ENCODE results near the gene ASAP2. TPM values are rescaled to one million over a fixed set of nuclear protein-coding genes. Genes with fewer than 3 reads are reported as not detected.

Gene ASAP2
- total RNA-seq, 1 experiment from 2014 or later = not detected

DNA sequence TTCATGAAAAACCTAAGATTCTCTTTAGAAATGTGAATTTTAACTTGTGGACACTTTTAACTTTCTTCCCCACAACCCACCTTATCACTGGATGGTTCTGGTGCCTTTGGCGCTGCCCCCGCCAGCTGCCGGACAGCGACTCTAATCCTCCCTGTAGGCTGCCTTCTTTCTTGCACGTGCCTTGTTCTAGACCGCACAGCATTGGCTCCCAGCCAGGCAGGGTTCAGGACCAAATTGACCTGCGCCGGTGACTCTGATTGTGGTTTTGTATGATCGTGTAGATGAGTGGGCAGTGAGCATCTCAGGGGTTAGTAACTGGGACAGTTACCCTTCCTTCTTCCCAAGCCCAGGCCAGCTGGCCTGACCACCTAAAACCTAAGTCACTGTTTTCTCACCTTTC lies 106.8 kb downstream of the ASAP2 start:
- Histone ChIP-seq H3K36me3 (ENCODE audit: insufficient read depth, low read length) (no peaks in the 10 kb centered on the region), H3K4me2 (ENCODE audit: low read depth, low read length, poor library complexity, severe bottlenecking) (no peak overlapping the region), H4K20me1 (ENCODE audit: insufficient read depth, low read depth, low read length) (no peaks in the 10 kb centered on the region), H3K4me3 (ENCODE audit: low read length) (no peak overlapping the region), H3K9me2 (replicated peaks; ENCODE audit: insufficient read depth, low read length) (no peaks in the 10 kb centered on the region), H3K27me3 (ENCODE audit: low read length) (no peaks in the 10 kb centered on the region), H3K27ac (ENCODE audit: low read length) (no peak overlapping the region), H2AFZ (ENCODE audit: low read length) (no peak overlapping the region), H3K79me2 (ENCODE audit: low read length) (no peaks in the 10 kb centered on the region), H3K9ac (ENCODE audit: low read length) (no peak overlapping the region), H3K4me1 (ENCODE audit: low read length) (no peaks in the 10 kb centered on the region), H3K9me3 (ENCODE audit: low read length) (no peaks in the 10 kb centered on the region)
- DNase-seq = no peak

- DNase-seq = no peak
- H3K27ac ChIP-seq (ENCODE audit: low read length) = no peak overlapping the region
- no peaks in the 10 kb centered on the region for H3K9me2 ChIP-seq (replicated peaks; ENCODE audit: insufficient read depth, low read length)
- H3K4me3 ChIP-seq (ENCODE audit: low read length) = no peak overlapping the region
- no peak overlapping the region for H2AFZ ChIP-seq (ENCODE audit: low read length)
- no peak overlapping the region for H3K4me2 ChIP-seq (ENCODE audit: low read depth, low read length, poor library complexity, severe bottlenecking)
- no peaks in the 10 kb centered on the region for H3K27me3 ChIP-seq (ENCODE audit: low read length)
- H3K36me3 ChIP-seq (ENCODE audit: insufficient read depth, low read length) = no peaks in the 10 kb centered on the region
- no peaks in the 10 kb centered on the region for H3K9me3 ChIP-seq (ENCODE audit: low read length)
- no peaks in the 10 kb centered on the region for H3K79me2 ChIP-seq (ENCODE audit: low read length)
- no peak overlapping the region for H3K9ac ChIP-seq (ENCODE audit: low read length)
- H3K4me1 ChIP-seq (ENCODE audit: low read length) = no peaks in the 10 kb centered on the region
- H4K20me1 ChIP-seq (ENCODE audit: insufficient read depth, low read depth, low read length) = no peaks in the 10 kb centered on the region
These were observed 108.8 kb downstream of the ASAP2 start for GRCh38 chr2:9315280-9315847.

DNA sequence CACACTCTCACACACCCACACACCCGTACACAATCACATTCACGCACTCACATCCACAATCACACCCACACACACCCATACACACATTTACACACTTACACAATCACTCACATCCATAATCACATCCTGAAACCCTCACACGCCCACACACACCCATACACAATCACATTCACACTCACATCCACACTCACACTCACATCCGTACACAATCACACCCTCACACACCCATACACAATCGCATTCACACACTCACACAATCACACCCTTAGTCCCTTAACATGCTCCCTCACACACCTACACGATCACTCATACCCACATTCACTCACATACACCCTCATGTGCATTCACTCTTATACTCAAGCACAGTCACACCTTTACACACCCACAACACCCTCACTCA lies 110.9 kb downstream of the ASAP2 start:
- DNase-seq = no peak
- no peak overlapping the region for H3K27ac ChIP-seq (ENCODE audit: low read length)
- no peak overlapping the region for H3K4me2 ChIP-seq (ENCODE audit: low read depth, low read length, poor library complexity, severe bottlenecking)
- H4K20me1 ChIP-seq (ENCODE audit: insufficient read depth, low read depth, low read length) = no peaks in the 10 kb centered on the region
- no peaks in the 10 kb centered on the region for H3K27me3 ChIP-seq (ENCODE audit: low read length)
- no peak overlapping the region for H2AFZ ChIP-seq (ENCODE audit: low read length)
- H3K9me3 ChIP-seq (ENCODE audit: low read length) = no peaks in the 10 kb centered on the region
- no peaks in the 10 kb centered on the region for H3K9me2 ChIP-seq (replicated peaks; ENCODE audit: insufficient read depth, low read length)
- H3K4me1 ChIP-seq (ENCODE audit: low read length) = no peaks in the 10 kb centered on the region
- H3K36me3 ChIP-seq (ENCODE audit: insufficient read depth, low read length) = no peaks in the 10 kb centered on the region
- no peaks in the 10 kb centered on the region for H3K79me2 ChIP-seq (ENCODE audit: low read length)
- no peak overlapping the region for H3K9ac ChIP-seq (ENCODE audit: low read length)
- H3K4me3 ChIP-seq (ENCODE audit: low read length) = no peak overlapping the region

DNA sequence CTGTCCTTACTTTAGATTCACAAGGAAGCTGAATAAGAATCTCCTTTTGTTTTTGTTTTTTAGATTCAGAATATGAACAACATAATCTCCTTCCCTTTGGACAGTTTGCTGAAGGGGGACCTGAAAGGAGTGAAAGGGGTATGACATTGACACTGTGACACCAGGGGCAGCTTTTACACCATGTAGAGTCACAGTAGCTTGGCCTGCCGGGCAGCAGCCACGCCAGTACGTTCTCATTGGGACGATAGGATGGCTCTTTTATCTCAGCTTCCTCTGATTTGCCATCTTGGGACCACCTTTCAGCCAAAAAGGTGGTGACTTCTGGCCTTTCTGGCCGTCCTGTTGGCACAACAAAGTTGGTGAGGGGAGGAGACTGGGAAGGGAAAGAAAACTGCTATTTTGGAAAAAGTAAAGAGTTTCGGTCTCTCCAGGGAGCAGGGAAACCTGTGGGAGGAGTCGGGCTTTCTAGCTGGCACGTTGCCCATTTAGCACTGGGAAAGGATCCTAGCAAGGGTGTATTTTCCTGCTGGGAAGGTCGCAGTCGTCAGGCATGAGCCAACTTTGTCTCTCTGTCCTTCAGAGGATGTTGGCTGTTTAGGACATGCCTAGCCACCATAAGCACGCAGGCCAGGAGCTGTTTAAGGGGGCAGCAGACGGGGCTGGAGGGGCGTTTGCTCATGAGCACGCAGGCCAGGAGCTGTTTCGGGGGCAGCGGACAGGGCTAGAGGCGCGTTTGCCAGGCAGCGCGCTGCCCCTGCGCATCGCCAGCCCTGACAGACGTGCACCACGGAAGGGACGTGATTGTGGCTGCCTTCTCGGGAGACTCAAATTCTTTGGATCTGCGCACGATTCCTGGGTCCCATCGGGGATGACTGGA lies 112.1 kb downstream of the ASAP2 start:
- DNase-seq = no peak
- no peaks in the 10 kb centered on the region for H3K79me2 ChIP-seq (ENCODE audit: low read length)
- no peaks in the 10 kb centered on the region for H3K27me3 ChIP-seq (ENCODE audit: low read length)
- no peaks in the 10 kb centered on the region for H3K9me2 ChIP-seq (replicated peaks; ENCODE audit: insufficient read depth, low read length)
- H3K4me2 ChIP-seq (ENCODE audit: low read depth, low read length, poor library complexity, severe bottlenecking) = no peak overlapping the region
- no peak overlapping the region for H3K9ac ChIP-seq (ENCODE audit: low read length)
- no peaks in the 10 kb centered on the region for H4K20me1 ChIP-seq (ENCODE audit: insufficient read depth, low read depth, low read length)
- no peaks in the 10 kb centered on the region for H3K36me3 ChIP-seq (ENCODE audit: insufficient read depth, low read length)
- no peak overlapping the region for H3K4me3 ChIP-seq (ENCODE audit: low read length)
- H2AFZ ChIP-seq (ENCODE audit: low read length) = no peak overlapping the region
- no peaks in the 10 kb centered on the region for H3K9me3 ChIP-seq (ENCODE audit: low read length)
- H3K4me1 ChIP-seq (ENCODE audit: low read length) = no peaks in the 10 kb centered on the region
- H3K27ac ChIP-seq (ENCODE audit: low read length) = no peak overlapping the region

GRCh38 chr2:9319338-9319715 lies 112.7 kb downstream of the ASAP2 start:
- Histone ChIP-seq H3K27me3 (ENCODE audit: low read length) (no peaks in the 10 kb centered on the region), H3K36me3 (ENCODE audit: insufficient read depth, low read length) (no peaks in the 10 kb centered on the region), H3K9me3 (ENCODE audit: low read length) (no peaks in the 10 kb centered on the region), H2AFZ (ENCODE audit: low read length) (no peak overlapping the region), H3K4me1 (ENCODE audit: low read length) (no peaks in the 10 kb centered on the region), H3K9ac (ENCODE audit: low read length) (no peak overlapping the region), H3K4me3 (ENCODE audit: low read length) (no peak overlapping the region), H3K27ac (ENCODE audit: low read length) (no peak overlapping the region), H4K20me1 (ENCODE audit: insufficient read depth, low read depth, low read length) (no peaks in the 10 kb centered on the region), H3K9me2 (replicated peaks; ENCODE audit: insufficient read depth, low read length) (no peaks in the 10 kb centered on the region), H3K4me2 (ENCODE audit: low read depth, low read length, poor library complexity, severe bottlenecking) (no peak overlapping the region), H3K79me2 (ENCODE audit: low read length) (no peaks in the 10 kb centered on the region)
- no peak for DNase-seq

DNA sequence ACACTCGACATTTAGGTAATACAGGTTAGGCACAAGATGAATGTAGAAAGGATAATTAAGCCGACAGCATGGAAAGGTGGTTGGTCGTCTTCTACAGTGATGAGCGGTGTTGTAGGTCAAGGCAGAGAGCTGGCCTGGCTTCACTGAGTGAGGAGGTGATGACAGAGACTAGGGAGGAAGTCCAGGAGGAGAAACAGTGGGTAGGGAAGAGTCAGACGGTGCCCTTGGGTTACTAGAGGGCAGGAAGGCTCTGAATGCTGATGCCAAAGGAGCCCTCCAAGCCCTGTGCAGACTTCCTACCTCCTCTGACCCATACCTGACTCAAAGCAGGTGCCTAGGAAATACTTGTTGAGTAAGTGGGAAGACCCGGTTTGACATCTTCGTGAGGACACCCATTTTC lies 116.0 kb downstream of the ASAP2 start:
- Histone ChIP-seq H3K4me1 (ENCODE audit: low read length) (no peaks in the 10 kb centered on the region), H3K27ac (ENCODE audit: low read length) (no peak overlapping the region), H3K9me2 (replicated peaks; ENCODE audit: insufficient read depth, low read length) (no peaks in the 10 kb centered on the region), H3K79me2 (ENCODE audit: low read length) (no peaks in the 10 kb centered on the region), H3K36me3 (ENCODE audit: insufficient read depth, low read length) (no peaks in the 10 kb centered on the region), H2AFZ (ENCODE audit: low read length) (no peak overlapping the region), H4K20me1 (ENCODE audit: insufficient read depth, low read depth, low read length) (no peaks in the 10 kb centered on the region), H3K4me2 (ENCODE audit: low read depth, low read length, poor library complexity, severe bottlenecking) (no peak overlapping the region), H3K9me3 (ENCODE audit: low read length) (no peaks in the 10 kb centered on the region), H3K27me3 (ENCODE audit: low read length) (no peaks in the 10 kb centered on the region), H3K4me3 (ENCODE audit: low read length) (no peak overlapping the region), H3K9ac (ENCODE audit: low read length) (no peak overlapping the region)
- no peak for DNase-seq

DNA sequence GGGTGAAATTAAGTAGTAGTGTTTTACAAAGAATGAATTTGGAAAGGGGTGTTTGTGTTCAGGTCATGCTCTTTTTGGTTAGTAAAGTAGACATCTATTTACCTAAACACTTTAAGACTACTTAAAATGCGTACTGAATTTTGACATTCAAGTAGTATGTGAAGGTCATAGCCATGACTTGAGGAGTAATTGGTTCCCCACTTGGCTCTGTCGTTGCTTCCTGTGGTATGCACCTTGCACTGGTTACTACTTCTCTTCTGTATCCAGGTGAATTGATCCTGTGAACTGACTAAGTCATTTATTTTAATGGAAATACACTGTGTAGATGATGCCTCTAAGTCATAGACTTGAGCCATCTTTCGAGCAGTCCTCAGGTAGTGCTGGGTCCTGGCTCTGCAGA lies 118.8 kb downstream of the ASAP2 start:
- Histone ChIP-seq H4K20me1 (ENCODE audit: insufficient read depth, low read depth, low read length) (no peaks in the 10 kb centered on the region), H3K4me3 (ENCODE audit: low read length) (no peak overlapping the region), H3K9me3 (ENCODE audit: low read length) (no peaks in the 10 kb centered on the region), H3K79me2 (ENCODE audit: low read length) (no peaks in the 10 kb centered on the region), H3K27ac (ENCODE audit: low read length) (no peak overlapping the region), H2AFZ (ENCODE audit: low read length) (no peak overlapping the region), H3K27me3 (ENCODE audit: low read length) (no peaks in the 10 kb centered on the region), H3K9ac (ENCODE audit: low read length) (no peak overlapping the region), H3K4me2 (ENCODE audit: low read depth, low read length, poor library complexity, severe bottlenecking) (no peak overlapping the region), H3K4me1 (ENCODE audit: low read length) (peaks cover under 1% of the 10 kb centered on the region), H3K36me3 (ENCODE audit: insufficient read depth, low read length) (no peaks in the 10 kb centered on the region), H3K9me2 (replicated peaks; ENCODE audit: insufficient read depth, low read length) (no peaks in the 10 kb centered on the region)
- no peak for DNase-seq

DNA sequence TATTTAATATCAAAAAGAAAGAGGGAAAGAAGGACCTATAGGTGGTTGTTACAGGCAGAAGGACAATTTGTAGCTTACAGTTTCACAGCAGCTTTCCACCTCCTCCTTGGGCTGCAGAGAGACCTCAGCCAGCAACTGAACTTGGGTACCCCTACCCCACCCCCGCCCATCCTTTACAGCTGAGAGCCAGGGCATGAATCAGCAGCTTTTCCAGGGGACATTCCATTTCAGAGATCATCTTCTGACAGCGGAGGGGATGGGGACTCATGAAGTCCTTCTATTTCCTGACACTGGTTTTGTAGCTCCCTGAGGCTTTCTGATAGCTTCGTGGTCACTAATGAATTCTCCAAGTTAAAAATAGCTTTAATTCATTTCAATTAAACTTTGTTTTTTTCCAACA lies 120.4 kb downstream of the ASAP2 start:
- Histone ChIP-seq H3K9ac (ENCODE audit: low read length) (no peak overlapping the region), H3K4me2 (ENCODE audit: low read depth, low read length, poor library complexity, severe bottlenecking) (no peak overlapping the region), H4K20me1 (ENCODE audit: insufficient read depth, low read depth, low read length) (no peaks in the 10 kb centered on the region), H3K9me3 (ENCODE audit: low read length) (no peaks in the 10 kb centered on the region), H2AFZ (ENCODE audit: low read length) (no peak overlapping the region), H3K4me1 (ENCODE audit: low read length) (peaks cover 7% of the 10 kb centered on the region), H3K36me3 (ENCODE audit: insufficient read depth, low read length) (no peaks in the 10 kb centered on the region), H3K9me2 (replicated peaks; ENCODE audit: insufficient read depth, low read length) (no peaks in the 10 kb centered on the region), H3K27ac (ENCODE audit: low read length) (no peak overlapping the region), H3K27me3 (ENCODE audit: low read length) (no peaks in the 10 kb centered on the region), H3K4me3 (ENCODE audit: low read length) (no peak overlapping the region), H3K79me2 (ENCODE audit: low read length) (no peaks in the 10 kb centered on the region)
- no peak for DNase-seq

All from Karpas-422 (cell line).